ENCODE results near the gene RNF175.

RNF175 gene

GRCh38 chr4:153789741-153790499, 30.1 kb upstream of the RNF175 start:
- FAIRE-seq: no peak
- no peak for DNase-seq (ENCODE audit: insufficient read length, low spot score)
- no peak for TF ChIP-seq POLR2A (IDR thresholded peaks at IDR 0.05; ENCODE audit: low read depth, low read length)

GRCh38 chr4:153788413-153789276, 28.8 kb upstream of the RNF175 start, which contains the start of gene SFRP2:
SFRP2 (minus strand) TSS chr4:153789083; CDS start chr4:153788835, 248 bp downstream.
- FAIRE-seq (no peak), DNase-seq (ENCODE audit: insufficient read length, low spot score) (no peak)

DNA sequence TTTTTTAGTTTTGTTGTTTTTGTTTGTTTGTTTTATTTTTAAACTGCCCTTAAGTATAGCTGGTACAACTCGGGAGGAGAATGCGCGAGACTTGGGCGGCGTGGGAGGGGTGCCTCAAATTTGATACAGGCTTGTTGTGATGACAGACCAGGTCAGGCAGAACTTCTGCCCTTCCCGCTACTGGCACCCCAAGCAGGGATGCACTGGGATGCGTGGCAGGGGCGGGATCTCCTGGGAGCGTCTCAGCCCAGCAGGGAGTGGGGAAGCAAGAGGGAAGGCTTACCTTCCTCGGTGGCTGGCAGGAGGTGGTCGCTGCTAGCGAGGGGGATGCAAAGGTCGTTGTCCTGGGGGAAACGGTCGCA, 28.2 kb upstream of the RNF175 start:
- FAIRE-seq (no peak), DNase-seq (ENCODE audit: insufficient read length, low spot score) (no peak)
- TF ChIP-seq POLR2A (IDR thresholded peaks at IDR 0.05; ENCODE audit: low read depth, low read length): no peak

More at GRCh38 chr4:153788413-153789276, 28.8 kb upstream of the RNF175 start, which contains the start of gene SFRP2:
- TF ChIP-seq POLR2A (IDR thresholded peaks at IDR 0.05; ENCODE audit: low read depth, low read length): no peak

- DNase-seq (ENCODE audit: insufficient read length, low spot score) (no peak), FAIRE-seq (no peak)
- no peak for TF ChIP-seq POLR2A (IDR thresholded peaks at IDR 0.05; ENCODE audit: low read depth, low read length)
Observed at GRCh38 chr4:153787575-153787974, 27.8 kb upstream of the RNF175 start.

DNA sequence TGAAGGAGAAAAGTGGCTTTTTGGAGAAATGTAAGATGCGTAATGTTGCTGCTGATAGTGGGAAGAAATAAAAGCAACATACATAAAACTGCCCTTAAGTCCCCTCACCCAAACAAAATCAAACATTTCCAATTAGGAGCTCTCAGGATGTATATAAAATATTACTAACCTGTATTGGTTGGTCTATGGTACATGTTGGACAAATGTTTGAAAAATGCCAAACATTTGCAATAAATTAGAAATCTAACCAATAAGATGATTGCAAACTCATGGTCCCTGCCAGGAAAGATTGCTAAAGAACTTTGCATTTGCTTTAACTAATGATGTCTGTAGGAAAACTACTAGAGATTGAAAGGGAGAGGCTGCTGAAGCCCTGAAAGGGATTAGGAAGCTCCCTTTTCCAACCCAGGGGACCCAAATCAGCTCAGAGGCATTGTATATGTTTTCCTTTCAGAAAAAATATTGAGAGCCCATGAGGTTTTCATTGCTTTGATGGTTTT, 27.3 kb upstream of the RNF175 start:
- TF ChIP-seq POLR2A (IDR thresholded peaks at IDR 0.05; ENCODE audit: low read depth, low read length): no peak
- FAIRE-seq (no peak), DNase-seq (ENCODE audit: insufficient read length, low spot score) (no peak)

- no peak for FAIRE-seq
- peak; percentile 40 for DNase-seq (ENCODE audit: insufficient read length, low spot score)
Observed at GRCh38 chr4:153785910-153786721, 26.3 kb upstream of the RNF175 start.

GRCh38 chr4:153784166-153784699, 24.4 kb upstream of the RNF175 start:
- FAIRE-seq: no peak
- no peak for TF ChIP-seq POLR2A (IDR thresholded peaks at IDR 0.05; ENCODE audit: low read depth, low read length)

More at GRCh38 chr4:153785910-153786721, 26.3 kb upstream of the RNF175 start:
- no peak for TF ChIP-seq POLR2A (IDR thresholded peaks at IDR 0.05; ENCODE audit: low read depth, low read length)

GRCh38 chr4:153782581-153782980, 22.8 kb upstream of the RNF175 start:
- no peak for TF ChIP-seq POLR2A (IDR thresholded peaks at IDR 0.05; ENCODE audit: low read depth, low read length)
- FAIRE-seq: no peak
- no peak for DNase-seq (ENCODE audit: insufficient read length, low spot score)

More at GRCh38 chr4:153784166-153784699, 24.4 kb upstream of the RNF175 start:
- DNase-seq (ENCODE audit: insufficient read length, low spot score): no peak

DNA sequence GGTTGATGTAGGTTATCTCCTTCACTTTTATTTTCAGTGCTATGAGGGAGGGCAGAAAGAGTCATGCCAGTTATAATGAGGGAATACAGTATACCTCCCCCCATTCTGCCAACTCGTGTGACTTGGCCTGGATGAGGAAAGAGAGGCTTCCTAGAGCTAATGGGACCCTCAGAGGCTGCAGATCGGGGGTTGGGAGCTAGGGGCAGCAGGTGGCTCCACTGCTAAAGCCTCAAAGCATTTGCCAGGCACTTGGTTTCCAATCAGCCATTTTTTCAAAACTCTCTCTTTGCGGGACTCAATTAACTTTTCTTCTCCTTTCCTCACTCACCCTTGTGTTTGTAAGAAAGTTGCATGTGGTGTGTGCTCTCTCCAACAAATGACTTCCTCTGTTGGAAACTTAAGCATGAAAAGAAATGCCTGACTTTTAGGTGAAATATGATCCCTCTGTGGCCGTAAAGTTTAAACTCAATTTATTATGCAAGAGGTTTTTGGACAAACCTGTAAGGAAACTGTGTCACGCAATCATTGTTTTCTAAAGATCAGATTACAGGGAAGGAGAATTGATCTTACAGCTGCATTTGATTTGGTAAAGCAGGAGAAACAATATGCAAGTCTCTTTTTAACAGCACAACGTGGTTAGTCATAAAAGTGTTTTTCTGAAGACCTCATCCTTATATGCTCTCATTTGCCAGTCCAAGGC, 22.0 kb upstream of the RNF175 start:
- TF ChIP-seq POLR2A (IDR thresholded peaks at IDR 0.05; ENCODE audit: low read depth, low read length): no peak
- DNase-seq (ENCODE audit: insufficient read length, low spot score) (no peak), FAIRE-seq (no peak)

DNA sequence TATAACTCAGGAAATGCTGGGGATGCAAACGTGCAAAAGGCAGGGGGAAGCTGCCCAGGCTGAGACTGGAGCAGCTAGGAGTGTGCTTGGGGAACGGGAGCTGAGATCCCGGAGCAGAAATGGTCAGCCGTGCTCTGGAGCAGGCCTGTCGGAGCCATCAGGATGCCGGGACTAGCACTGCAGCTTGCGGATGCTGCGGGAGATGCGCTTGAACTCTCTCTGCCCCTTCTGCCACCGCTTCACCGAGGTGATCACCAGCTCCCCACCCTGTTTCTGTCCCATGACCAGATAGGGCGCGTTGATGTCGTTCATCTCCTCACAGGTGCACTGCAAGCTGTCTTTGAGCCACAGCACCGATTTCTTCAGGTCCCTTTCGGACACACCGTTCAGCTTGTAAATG, 21.5 kb upstream of the RNF175 start:
- TF ChIP-seq POLR2A (IDR thresholded peaks at IDR 0.05; ENCODE audit: low read depth, low read length): no peak
- DNase-seq (ENCODE audit: insufficient read length, low spot score) (no peak), FAIRE-seq (no peak)

GRCh38 chr4:153780876-153781275, 21.1 kb upstream of the RNF175 start:
- FAIRE-seq (no peak), DNase-seq (ENCODE audit: insufficient read length, low spot score) (no peak)
- no peak for TF ChIP-seq POLR2A (IDR thresholded peaks at IDR 0.05; ENCODE audit: low read depth, low read length)

DNA sequence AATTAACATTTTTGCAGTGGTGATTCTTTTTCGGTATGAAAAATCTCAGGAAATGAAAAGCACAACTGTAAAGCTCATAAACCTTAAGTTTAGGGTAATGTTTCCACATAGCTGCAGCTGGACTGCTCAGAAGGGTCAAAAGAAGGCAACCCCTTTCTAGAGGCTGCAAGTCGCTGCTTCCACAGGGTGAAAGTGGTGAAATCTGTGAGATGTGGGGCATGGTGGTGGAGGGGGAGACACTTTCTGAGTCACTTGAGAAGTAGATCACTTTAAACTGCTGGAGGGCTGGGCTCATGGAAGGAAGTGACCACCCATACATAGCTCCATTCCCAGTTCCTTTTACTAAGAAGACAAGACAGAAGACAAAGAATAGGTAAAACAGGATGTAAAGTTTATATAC, 20.4 kb upstream of the RNF175 start:
- DNase-seq (ENCODE audit: insufficient read length, low spot score) (no peak), FAIRE-seq (no peak)
- TF ChIP-seq POLR2A (IDR thresholded peaks at IDR 0.05; ENCODE audit: low read depth, low read length): no peak

GRCh38 chr4:153778383-153778782, 18.6 kb upstream of the RNF175 start:
- no peak for TF ChIP-seq POLR2A (IDR thresholded peaks at IDR 0.05; ENCODE audit: low read depth, low read length)
- no peak for FAIRE-seq
- no peak for DNase-seq (ENCODE audit: insufficient read length, low spot score)

All from H54 (cell line).